DMS 273 (cell line): ENCODE measurements around the gene EFL1.

Experiments
- DNase-seq: peaks from one replicate; lab custom pipeline; 2025; ENCODE audit not compliant: unreplicated experiment; lab: John Stamatoyannopoulos, UW

EFL1 gene

DNA sequence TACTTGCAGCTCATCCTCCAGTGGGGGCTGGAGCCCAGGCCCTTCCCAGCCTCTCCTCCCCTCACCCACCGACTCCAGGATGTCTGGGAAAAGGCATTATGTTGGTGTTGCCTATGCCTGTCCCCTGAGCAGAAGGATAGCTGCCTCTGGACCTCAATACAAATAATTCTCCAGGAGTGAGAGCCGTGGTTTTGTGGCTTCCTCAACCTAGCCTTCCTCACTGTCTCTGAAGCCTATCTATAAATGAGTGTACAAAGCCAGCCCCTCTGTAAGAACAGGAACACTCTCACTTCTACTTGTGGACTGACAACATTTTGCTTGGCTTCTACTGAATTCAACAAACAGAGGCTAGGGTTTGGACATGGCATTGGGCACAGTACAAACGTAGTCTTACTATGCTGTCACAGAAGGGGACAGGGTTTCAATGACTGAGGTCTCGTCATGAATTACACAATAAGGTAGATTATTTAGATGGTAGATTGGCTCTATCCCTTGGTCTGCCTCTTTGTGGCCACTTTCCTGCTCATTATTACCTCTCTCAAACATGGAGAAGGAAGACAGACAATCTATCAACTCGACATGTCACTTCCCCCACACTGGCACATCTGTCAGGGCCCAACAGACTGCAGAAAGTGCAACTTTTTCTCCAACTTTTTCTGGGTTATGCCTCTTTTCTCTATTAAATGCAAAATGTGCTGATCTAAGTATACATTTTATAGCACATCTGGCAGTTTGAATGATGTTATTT is 134.0 kb downstream of the EFL1 start:
- DNase-seq: no peak

DNA sequence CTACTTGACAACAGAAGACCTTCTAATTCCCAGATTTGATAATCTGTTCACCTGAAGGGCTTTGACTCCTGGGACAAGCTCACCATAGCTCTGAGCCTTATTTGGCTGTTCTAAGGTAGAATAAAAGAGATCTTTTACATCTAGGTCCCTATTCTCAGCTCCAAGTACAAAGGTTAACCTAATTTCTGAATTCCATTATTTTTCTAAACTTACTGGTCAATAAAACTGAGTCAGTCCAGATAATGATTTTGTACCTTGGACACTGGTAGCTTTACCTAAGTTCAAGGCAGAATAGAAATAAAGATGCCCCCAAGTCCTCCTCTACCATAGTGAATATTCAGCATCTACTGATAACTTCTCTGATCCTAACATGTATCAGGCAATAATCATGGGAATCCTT is 135.0 kb downstream of the EFL1 start:
- DNase-seq: no peak

GRCh38 chr15:82126346-82126745 is 136.2 kb downstream of the EFL1 start:
- DNase-seq: no peak

GRCh38 chr15:82124331-82125263 is 137.9 kb downstream of the EFL1 start:
- no peak for DNase-seq

DNA sequence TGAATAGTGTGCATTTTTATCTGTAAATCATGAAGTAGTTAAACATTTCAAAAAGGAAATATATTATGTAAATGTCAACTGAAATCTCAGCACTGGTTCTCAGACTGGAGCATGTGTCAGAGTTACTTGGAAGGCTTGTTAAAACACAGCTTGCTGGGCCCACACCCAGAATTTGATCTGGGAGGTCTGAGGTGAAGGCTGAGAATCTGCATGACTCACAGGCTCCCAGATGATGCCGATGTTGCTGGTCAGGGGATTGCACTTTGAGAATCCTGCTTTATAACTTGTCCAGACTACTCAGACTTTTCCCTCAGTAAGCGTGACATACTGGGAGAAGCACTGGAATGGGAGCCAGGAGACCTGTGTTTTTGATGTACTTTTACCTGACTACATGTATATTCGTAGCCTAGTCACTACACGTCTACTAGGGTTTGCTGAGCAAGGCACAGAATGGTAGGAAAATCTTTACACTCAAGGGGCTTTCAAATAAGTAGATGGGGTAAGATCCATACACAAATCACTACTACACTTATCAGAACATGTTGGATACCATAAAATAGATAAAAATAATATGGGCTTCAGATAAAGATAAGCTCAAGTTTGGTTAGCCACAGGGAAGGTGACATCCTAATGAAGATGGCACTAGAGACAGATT is 139.7 kb downstream of the EFL1 start:
- peak; percentile 35 for DNase-seq

- DNase-seq: no peak
Observed at GRCh38 chr15:82118040-82118439, 144.5 kb downstream of the EFL1 start.

DNA sequence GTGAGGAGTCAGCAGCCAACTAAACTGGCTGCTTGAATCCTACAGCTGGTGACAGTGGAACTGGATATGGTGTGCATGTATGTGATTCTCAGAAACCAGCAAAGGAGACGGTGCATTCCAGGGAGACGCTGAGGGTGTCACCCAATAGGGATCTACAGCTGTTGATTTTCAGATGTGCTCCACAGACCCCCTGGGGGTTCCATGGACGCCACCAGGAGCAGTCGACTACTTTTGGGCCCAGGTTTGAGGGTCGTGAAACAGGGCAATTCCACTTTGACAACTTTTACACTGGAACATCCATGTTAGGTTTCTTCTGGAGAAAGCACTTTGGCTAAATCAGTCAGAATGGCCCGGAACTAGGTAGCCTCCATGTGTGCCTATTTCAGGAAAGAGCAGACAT is 145.2 kb downstream of the EFL1 start:
- no peak for DNase-seq

GRCh38 chr15:82114660-82115059 is 147.9 kb downstream of the EFL1 start:
- no peak for DNase-seq

DNA sequence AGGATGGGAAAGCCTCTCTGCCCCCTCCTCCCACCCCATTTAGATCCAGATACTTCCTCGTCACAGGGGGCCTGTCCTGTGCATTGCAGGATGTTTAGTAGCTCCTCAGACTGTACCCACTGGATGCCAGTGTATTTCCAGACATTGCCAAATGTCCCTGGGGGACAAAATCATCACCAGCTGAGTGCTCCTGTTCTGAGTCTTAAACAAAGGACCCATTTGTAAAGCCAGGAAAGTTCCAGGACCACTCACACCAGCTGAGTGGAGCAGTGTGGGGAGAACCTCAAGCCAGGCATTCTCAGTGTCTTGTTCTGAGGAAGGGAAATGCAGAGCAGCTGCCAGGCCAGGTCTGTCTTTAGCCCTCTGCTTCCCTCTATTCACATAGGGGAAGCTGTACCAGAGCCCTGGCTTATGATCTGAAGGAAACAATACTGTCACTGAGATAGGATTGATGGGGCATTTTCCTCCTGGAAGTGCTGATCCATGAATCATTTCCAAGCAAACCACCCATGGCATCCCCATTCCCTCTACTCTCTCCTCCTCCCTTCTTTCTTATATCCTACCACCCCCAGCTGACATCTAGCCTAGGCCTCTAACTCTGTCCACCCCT is 149.3 kb downstream of the EFL1 start:
- DNase-seq: no peak

- DNase-seq: no peak
Observed at GRCh38 chr15:82111918-82112317, 150.6 kb downstream of the EFL1 start.

GRCh38 chr15:82110144-82110543 is 152.4 kb downstream of the EFL1 start:
- no peak for DNase-seq

GRCh38 chr15:82108489-82109078 is 153.9 kb downstream of the EFL1 start:
- DNase-seq: peak; percentile 69

DNA sequence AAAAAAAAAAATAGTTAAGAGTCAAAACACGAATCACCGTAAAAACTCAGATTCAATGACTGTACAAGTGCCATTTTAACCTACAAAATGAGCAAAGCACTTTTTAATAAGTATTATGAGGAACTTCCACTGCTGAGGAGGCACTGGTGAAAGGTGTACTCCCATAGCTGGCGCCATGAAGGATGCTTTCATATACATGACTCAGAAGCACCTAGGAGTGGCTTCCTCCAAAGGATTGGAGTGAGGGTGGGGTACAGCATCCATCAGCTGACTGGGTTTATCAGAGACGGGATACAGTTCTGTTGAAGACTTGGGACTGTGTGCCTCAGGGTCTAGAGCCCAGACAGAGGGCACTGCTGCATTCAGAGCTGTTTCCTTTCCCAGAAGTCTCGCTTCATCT is 155.9 kb downstream of the EFL1 start:
- no peak for DNase-seq

DNA sequence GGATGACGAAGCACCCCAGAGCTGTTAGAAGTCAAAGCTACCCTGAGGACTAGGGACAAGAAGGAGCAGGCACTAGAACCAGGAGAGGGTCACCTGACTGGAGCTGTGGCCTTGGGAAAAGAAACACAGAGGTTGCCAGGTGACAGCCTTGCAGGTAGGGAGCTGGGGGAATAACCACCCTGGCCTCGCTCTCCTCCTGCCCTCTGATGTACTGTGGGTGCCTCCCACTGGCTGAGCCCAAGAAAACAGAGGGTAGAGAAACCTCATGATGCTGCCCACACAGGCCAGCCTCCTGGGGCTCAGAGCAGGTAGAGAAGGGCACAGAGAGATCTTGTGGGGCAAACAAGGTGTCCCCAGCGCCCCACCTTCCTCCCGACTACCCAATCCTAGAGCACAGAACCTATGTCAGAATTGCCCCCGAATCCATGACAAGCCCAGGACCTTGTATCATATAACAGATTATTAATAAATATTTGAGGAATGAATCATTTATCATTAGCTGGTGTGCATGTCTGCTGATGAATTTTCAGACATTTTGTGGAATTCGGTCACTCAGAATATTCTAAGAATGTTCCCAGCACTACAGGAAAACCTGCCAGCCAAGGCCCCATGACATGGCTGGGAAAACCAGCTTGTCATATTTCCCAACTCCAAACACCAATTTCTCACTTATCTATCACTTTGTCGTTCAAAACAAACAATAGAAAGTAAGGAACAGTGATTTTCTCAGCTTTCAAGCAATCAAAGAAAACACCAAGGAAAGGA is 156.9 kb downstream of the EFL1 start:
- DNase-seq: no peak

GRCh38 chr15:82103468-82103867 is 159.1 kb downstream of the EFL1 start:
- DNase-seq: peak; percentile 16

DNA sequence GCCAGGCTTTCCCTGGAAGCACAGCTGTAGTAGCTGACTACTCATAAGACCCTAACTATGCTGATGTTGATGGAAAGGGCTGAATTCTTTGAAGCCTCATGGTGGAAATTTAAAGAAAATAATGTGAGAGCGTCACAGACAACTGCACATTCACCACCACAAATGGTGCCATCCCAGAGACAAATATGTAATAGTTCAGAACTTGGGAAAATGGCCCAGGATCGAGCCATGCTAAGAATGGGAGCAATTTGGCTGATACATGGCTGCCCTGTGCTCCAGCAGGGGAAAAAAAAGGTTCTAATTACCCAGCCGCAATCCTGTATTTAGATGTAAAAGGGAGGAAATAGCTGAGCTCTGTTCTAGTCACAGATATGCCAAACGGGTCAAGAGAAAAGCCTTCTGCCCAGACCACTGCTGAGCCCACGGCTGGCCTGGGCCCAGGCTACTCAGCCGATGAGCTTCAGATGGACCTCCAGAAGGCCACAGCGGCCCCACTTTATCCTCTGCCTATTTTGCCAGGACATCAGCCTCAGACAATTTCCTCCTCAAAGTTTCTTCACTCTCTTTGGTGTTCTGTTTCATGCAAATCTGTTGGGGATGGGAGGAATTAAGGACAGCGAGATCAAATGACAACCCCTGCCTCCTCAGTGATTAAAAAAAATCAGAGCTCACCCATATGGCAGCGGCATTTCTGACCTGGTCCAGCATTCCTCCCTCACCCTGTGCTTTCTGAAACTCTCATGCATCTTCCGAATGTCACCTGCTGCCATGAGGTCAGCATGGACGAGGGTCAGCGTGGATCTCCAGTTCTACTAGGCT is 162.2 kb downstream of the EFL1 start:
- peak; percentile 78 for DNase-seq

GRCh38 chr15:82098674-82099073 is 163.9 kb downstream of the EFL1 start:
- no peak for DNase-seq

GRCh38 chr15:82095803-82096202 is 166.7 kb downstream of the EFL1 start:
- DNase-seq: no peak

- DNase-seq: no peak
Observed at GRCh38 chr15:82093774-82094211, 168.7 kb downstream of the EFL1 start.
